DLD1 (cell line): ENCODE results near the gene COL11A1.
"Not testable (repeated sequence)": the region's sequence is repeated elsewhere in the genome, so short reads cannot be mapped to it uniquely, and the experiment has no call there.

ENCODE experiments used
- in situ Hi-C: cut with HindIII; loops from 2 replicates; pipeline ENCODE4 v1.10.0; 2017; ENCODE audit warnings: low sequenced_read_pairs

COL11A1 gene

DNA sequence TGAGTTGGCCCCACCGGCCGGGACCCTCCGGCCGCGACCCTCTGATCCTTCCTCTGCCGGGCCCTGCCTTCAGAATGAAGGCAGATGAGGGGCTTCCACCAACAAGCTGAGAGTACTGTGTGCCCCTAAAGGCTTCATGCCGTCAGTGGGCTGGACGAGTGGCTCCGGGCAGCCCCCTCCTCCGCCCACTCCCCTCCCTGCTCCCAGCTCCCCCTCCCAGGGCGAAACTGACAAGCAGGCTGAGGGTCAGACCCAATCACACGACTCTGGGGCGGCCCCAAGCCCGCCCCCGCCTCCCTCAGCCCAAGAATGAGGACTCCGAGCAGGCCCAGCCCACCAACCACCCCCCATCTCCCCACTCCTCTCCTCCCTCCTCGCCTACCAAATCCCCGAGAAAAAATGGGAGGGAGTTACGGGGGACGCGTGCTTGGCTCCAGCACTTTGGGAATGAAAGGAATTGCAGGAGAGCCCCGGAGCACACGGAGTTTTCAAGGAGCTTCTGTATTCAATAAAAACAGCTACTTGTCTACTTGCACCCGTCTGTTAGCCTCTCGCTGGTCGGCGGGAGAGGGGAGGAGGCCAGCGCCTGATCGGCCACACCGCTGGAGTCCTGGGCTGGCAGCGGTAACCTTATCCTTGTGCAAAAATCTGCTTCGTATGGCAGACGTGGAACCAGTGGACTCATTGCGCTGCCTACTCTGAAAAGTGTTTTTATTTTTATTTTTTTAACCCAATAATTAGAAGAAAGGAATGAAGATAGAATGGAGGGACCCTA, at the start of gene COL11A1:
Gene COL11A1, minus strand, starts transcription at position 147 of the 775 bp plus-strand sequence. CDS start 344 bp downstream, outside the sequence.
- in situ Hi-C loops, result loop anchor here (25.0 kb wide), 1 partner anchor 354 kb away; no protein-coding TSS in a partner anchor

DNA sequence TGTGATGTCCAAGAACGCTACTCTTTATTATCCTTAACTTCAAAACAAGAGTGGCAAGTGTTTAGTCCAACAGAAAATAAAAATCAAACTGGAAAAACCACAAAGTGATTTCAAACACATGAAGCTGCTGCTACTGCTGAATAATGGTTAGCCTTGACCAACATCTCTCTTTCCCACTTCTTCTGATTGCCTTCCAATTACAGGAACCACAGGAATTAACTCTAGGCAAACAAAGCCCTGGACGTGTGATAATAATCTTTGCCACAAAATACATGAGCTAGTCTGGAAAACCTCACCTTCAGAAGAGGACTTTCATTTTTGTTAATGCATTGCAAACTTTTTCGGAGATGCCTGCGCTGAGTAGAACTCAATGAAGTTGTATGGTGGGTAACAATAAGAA, 48.6 kb upstream of the COL11A1 start:
- in situ Hi-C loops, result no loop called here

DNA sequence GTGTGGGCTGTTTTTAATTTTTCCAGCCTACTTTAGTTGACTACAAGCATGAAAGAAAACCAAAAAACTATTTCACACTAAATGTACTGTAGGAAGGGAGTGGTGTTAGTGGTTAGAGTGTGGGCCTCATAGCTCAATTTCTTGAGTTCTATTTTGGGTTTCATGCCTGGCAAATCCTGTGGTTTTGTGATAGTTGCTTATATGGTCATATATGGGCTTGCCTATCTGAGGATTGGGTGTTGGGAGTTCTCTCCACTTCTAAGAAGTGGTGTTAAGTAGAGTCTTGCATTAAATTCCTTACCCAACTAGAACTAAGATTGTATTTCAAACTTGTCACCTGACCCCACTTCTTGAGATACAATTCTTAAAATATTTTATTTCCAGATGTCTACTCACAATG, 37.8 kb upstream of the COL11A1 start:
- in situ Hi-C loops, result no loop called here

DNA sequence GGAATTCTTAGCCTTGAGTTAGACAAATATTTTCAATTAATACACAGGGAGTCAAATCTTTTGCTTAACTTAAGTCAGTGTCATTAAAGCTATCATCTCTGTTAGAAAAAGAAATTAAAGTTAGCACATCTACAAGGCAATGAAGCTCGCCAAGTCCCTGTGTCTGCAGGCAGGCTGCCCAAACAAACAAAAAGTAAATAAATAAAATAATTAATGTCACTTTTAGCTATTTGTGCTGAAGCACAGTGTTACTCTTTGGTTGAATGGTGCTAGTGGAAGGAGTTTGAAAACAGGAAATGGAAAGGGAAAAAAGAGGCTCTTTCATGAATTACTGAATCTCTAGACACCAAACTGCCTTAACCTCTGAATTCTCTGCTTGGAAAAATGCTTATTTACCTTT, 37.1 kb upstream of the COL11A1 start:
- in situ Hi-C loops, result no loop called here

DNA sequence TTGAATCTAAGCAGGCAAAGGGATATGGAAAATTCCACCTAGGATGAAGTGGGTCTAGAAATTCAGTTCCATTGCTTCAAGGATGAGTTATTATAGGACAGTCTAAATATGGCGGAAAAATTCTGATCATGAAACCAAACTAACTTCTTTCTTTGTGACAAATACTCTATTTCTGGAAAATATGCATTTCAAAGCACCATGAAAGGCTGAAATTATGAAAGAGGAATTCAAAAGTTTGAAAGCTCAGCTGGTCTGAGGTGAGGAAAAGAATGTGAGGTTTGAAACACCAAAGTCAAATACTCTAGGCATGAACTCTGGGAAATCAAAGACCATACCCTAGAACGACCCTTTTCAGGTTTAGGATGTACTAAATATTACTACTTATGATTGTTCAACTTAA, 36.4 kb upstream of the COL11A1 start:
- in situ Hi-C loops, result no loop called here

DNA sequence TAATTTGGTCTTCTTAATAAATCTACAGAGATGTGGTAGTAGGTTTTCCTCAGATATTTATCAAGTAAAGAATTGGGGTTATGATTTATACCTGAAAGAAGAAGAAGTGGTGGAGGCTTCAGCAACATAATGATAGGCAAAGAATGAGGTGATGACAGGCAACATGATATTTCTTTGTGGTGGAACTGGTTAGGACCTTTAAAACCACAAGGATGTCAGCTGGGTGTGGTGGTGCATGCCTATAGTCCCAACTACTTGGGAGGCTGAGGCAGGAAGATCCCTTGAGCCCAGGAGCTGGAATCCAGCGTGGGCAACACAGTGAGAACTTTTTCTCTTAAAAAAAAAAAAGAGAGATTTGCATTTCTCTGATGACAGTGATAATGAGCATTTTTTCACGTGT, 34.1 kb upstream of the COL11A1 start:
- in situ Hi-C loops, result no loop called here

DNA sequence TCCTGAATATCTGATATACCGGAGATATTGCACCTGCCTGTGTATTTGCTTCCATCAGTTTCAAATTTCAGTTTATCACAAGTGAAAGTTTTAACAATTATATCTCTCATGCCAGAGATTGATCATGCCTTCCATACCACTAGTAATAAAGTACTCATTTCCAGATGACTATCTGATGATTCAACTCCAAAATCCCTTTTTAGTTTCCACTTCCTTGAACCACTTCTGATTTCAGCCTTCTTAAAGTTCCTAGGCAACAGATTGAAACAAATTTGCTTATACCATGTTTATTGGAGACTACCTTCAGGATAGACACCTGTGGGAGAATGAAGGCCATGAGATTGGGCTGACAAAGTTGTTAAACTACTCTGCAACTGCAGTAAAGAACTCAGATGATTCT, 21.5 kb upstream of the COL11A1 start:
- in situ Hi-C loops, result no loop called here

DNA sequence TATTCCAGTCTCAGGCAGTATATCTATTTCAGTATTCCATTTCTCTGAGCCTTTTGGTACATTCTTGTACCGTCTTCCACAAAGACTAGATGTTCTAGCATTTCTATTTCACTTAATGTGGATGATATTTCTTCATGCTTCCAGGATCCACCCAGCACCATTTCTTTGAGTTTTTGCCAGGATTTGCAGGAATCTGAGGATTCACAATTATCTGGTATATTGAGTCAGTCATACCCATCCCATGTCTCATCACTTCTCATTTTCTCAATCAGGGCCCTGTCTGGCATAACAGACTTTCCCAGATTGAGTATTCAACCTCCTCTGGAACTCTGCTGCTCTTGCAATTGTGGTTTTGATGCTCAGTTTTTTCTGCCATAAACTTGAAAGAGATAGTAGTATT, 20.9 kb upstream of the COL11A1 start:
- in situ Hi-C loops, result no loop called here

DNA sequence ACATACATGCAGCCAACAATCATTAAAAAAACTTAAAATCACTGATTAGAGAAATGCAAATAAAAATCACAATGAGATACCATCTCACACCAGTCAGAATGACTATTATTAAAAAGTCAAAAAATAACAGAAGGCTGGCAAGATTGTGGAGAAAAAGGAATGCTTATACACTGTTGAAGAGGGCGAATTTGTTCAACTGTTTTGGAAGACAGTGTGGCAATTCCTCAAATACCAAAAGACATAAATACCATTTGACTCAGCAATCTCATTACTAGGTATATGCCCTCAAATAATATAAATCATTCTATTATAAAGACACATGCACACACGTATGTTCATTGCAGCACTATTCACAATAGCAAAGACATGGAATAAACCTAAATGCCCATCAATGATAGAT, 19.9 kb upstream of the COL11A1 start:
- in situ Hi-C loops, result not testable (repeated sequence)

DNA sequence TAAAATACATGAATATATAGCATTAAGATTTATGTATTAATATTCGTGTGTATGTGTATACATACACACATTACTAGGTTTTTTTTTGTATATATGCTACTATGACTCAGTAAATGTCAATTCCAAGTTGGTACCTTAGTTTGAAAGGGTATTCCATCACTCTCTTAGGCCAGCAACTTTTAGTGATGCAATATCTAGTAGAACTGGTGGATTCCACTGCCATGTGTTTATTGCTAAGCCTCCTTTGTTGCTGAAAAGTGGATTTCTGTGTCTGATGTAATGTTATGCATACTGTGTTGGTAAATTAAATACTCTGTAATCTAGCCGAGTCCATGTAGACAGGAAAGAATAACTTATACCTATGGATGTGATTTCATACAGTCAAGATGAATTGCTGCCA, 16.9 kb upstream of the COL11A1 start:
- in situ Hi-C loops, result no loop called here

DNA sequence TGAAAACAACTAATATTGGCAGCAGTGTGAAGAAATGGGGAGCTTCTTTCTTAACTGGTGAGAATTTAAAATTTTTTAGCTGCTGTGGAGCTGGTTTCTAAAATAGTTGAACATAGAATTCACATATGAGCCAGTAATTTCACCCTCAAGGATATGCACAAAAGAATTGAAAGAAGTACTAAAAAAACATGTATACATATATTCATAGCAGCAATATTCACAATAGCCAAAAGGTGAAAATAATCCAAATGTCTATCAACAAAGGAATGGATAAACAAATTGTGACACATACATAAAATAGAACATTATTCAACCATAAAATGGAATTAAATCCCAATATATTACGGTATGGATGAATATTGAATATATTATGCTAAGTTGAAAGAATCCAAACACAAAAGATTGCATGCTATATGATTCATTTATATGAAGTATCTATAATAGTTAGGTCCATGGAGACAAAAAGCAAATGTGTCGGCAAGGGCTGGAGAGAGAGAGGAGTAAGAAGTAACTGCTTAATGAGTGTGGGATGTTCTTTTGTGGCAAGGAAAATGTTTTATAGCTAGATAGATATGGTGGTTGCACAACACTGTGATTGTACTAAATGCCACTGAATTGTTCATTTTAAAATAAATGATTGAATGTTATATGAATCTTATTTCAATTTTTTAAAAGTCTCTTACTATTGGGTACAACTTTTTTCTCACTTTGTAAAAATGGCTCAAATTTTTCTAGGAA, 14.8 kb upstream of the COL11A1 start:
- in situ Hi-C loops, result loop anchor here (25.0 kb wide), 1 partner anchor 339 kb away; no protein-coding TSS in a partner anchor

DNA sequence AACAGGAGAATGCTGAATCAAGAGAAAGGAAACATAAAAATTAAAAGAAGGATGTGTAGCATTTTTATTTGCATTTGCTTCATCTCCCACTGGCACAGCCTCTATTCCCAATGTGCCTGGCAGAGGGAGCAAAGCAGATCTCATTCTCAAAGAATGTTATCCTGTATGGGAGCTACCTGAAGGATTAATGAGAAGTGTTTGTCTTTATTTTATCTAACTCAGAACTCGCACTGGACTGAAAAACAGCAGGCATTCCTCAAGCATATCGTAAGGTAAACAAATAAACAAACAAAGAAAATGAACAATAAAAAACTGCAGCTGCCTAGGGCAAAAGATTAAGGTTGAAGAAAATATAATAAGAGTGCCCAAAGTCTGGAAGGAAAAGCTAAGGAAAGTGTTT, 12.7 kb upstream of the COL11A1 start:
- in situ Hi-C loops, result loop anchor here (25.0 kb wide), 1 partner anchor 341 kb away; no protein-coding TSS in a partner anchor

DNA sequence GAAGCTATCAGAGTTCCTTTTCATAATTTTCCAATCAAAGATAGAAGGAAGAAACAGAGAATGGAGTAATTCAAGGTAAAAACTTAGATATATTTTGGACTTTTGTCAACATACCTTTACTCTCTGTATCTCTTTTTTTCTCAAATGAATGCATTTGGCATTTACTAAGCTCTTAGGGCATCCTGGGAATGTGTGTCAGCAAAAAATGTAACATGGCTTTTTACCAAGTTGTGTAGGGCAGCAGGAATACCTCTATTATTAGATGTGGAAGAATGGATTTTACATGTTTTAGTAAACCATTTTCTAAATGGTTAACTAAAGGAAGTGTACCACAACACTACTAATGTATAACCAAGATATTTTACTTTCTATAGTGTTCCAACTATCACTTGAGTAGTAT, 4.2 kb upstream of the COL11A1 start:
- in situ Hi-C loops, result loop anchor here (25.0 kb wide), 1 partner anchor 350 kb away; no protein-coding TSS in a partner anchor

DNA sequence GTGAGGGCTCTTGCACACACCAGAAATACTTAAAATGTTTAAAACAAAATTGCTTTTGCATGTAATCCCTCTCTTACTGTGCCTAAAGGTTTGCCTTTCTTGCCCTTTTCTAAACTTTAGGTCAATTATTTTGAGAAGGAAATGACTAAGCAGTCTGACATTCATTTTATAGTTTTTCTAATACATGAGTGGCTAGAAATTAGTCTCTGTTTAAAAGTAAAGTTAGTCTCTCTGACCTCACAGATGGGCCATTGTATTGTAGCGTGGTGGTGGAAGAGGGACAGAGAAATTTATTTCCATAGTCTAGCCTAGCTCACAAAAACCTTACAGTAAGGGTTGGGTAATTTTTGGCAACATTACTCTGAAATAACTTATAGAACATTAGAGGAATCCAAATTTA, 3.6 kb upstream of the COL11A1 start:
- in situ Hi-C loops, result loop anchor here (25.0 kb wide), 1 partner anchor 350 kb away; no protein-coding TSS in a partner anchor

DNA sequence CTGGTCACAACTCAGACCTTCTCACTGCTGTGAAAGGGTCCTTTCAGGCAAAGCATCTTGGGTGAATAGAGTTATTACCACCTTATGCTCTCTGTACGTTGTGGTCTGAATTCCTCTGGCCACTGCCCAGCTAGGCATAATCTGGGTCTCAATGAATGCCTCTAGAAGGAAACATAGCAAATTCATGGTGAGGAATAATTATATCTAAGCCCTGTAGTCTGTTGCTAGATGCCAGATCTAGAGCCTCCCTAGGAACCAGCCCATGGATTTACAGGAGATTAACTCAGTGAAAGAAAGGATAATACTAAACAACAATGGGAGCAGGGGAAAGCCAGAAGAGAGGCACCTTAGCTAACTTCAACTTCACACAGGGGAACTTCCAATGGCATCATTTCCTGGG, 2.4 kb upstream of the COL11A1 start:
- in situ Hi-C loops, result loop anchor here (25.0 kb wide), 1 partner anchor 352 kb away; no protein-coding TSS in a partner anchor

DNA sequence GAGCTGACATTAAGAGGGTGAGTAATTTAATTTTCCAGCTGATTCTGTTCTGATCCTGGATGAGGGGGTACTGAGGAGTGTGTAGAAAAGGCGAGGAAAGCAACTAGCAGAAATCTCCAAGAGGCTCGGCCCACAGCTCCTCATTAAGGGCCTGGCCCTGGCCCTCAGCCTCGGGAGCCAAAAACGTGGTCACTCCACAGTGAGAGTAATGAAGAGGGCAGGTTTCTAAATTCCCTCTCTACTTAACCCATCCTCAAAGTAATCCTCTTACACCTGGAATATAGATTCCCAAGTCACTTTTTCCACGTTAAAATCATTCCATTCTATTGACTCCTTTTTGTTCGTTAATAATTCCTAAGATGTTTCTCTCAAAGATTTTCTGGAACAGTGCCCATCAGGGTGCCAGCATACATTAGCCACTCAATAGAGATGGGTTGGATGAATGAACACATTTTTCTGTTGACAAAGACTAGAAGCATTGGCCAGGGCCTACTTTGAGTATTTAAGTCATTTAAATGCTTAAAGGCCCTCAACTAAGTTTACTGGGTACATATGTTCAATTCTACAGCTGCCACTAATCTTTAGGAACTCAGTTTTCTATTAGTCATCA, 1.1 kb upstream of the COL11A1 start:
- in situ Hi-C loops, result loop anchor here (25.0 kb wide), 1 partner anchor 353 kb away; no protein-coding TSS in a partner anchor

DNA sequence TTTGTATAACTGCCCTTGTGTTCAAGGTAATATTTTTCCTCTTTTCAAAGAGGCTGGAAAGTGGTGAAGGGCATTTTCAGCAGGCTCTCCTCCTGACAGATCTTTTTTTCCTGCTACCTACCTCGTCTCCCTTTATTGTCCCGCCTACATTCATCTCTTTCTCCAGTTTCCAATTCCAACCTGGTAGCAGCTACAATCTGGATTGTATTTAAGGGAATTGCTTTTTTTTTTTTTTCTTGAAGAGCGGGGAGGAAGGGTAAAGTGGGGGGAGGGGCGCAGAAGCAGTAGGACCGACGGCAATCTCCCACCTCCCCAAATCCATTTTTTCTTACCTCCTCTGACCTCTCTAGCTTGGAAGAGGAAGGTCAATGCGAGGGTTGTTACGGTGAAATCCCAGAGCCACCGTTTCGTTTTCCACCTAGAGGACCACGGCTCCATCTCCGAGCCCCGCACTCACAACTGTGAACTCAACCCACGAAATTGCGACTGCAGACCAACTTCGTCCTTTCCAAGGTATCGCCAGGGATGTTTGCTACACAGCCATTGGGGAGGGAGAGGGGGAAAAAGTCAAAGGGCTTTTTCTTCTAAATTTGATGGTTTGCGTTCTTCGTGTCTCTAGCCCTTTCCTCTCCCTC, 464 bp downstream of the COL11A1 start:
- in situ Hi-C loops, result loop anchor here (25.0 kb wide), 1 partner anchor 354 kb away; no protein-coding TSS in a partner anchor

DNA sequence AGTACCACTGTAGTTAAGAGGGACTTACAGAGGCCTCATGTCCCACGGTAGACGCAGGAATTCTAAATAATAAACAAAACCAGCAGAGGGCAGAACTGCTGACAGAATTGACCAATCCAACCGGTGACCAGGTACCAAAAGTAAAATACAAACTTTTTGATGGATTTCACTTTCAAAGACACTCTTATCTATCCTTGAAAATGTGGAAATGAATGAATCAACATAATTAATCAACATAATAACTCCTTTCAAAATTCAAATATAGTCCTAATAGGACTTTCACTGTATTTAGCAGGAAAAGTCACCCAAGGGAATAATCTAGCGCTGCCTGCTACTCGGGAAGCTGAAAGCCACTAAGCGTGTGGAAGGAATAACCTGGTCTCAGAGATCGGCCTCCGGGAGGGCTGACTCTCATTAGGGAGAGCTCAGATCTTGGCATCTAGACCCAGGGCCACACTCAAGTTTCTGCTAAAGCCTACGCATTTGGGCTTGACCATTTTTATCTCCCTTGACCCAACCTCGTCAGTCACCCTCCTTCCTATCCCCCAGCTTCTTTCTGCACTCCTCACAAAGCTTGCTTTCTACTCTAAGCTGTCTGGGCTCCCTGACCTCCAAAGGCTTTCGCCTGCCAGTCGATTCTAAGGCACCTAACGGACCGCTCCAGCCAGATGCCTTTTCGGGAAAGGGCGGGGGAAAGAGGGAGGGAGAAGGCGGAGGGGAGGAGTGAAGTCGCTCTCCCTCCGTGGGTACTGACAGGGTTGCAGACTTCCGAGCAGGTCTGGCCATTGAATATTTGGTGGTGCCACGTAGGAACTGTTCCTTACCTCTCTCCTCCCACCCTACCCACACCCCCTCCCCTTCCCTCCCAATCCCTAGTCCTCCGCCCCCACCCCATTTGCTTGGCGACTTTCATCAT, 1.6 kb downstream of the COL11A1 start:
- in situ Hi-C loops, result loop anchor here (25.0 kb wide), 1 partner anchor 356 kb away; no protein-coding TSS in a partner anchor

DNA sequence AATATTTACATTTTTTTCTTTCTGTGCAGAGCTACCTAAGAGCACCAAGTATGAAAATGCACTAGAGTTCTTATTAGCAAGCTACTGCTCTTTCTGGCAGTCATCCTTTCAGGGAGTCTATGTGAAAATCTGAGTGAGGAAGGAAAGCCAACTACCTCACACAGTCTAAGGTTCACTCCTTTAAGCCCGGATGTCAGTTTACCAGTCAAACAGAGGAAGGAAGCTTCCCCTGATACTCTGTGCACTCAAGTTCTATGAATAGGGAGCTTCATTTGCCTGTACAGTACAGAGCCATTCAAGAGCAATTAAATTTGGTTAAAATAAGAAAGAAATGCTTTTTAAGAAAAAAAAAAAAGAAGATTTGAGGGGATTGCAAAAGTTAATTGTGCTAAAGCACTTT, 6.9 kb downstream of the COL11A1 start:
- in situ Hi-C loops, result loop anchor here (25.0 kb wide), 1 partner anchor 361 kb away; no protein-coding TSS in a partner anchor

DNA sequence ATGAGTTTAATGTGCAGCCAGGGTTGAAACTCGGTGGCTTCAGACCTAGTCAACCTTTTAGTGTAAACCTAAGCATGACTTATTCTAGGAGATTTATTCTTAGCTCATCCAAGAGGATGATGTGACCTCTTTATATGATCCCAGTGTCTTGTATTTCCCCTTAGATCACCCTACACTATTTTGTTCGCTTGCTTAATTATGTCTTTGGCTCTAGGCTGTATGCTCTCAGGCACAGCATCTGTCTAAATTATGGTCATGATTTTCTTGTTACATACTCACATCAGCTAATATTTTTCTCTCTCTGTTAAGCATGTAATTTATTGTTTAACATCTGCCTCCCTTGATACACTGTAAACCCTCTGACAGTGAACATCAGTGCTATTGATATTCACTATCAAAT, 19.1 kb downstream of the COL11A1 start:
- in situ Hi-C loops, result no loop called here
